SK-N-SH treated with all-trans-retinoic acid at 6 μM for 48 hours (cell line): Measurements from ENCODE around the gene FGF3.

ENCODE experiments used
- OSR1 ChIP-seq: fragments of 250-450 bp; sonication (Bioruptor Pico); IDR thresholded peaks from 2 replicates; pipeline ENCODE4 v1.8.0; 2022; ENCODE audit warnings: moderate library complexity, mild to moderate bottlenecking, inconsistent platforms
- PPARA ChIP-seq: fragments of 250-450 bp; sonication (Bioruptor Pico); IDR thresholded peaks from 2 replicates; pipeline ENCODE4 v1.5.0; 2020; ENCODE audit warnings: mild to moderate bottlenecking, borderline replicate concordance
- ZFP3 ChIP-seq: fragments of 250-450 bp; sonication (Bioruptor Pico); IDR thresholded peaks from 2 replicates; pipeline ENCODE4 v1.5.0; 2020; ENCODE audit warnings: mild to moderate bottlenecking, moderate library complexity
- TF ChIP-seq, protein P1 (sequence below): fragments of 250-450 bp; sonication (Bioruptor Pico); IDR thresholded peaks from 2 replicates; pipeline ENCODE4 v1.8.0; 2020; ENCODE audit warnings: mild to moderate bottlenecking, moderate library complexity, borderline replicate concordance

- TF ChIP-seq ZFP3 (no peak), PPARA (CRISPR knock-in tag) (no peak), OSR1 (CRISPR knock-in tag) (no peak)
- TF ChIP-seq, protein P1, sequence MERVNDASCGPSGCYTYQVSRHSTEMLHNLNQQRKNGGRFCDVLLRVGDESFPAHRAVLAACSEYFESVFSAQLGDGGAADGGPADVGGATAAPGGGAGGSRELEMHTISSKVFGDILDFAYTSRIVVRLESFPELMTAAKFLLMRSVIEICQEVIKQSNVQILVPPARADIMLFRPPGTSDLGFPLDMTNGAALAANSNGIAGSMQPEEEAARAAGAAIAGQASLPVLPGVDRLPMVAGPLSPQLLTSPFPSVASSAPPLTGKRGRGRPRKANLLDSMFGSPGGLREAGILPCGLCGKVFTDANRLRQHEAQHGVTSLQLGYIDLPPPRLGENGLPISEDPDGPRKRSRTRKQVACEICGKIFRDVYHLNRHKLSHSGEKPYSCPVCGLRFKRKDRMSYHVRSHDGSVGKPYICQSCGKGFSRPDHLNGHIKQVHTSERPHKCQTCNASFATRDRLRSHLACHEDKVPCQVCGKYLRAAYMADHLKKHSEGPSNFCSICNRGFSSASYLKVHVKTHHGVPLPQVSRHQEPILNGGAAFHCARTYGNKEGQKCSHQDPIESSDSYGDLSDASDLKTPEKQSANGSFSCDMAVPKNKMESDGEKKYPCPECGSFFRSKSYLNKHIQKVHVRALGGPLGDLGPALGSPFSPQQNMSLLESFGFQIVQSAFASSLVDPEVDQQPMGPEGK (CRISPR knock-in tag): no peak
These were observed 45.4 kb downstream of the FGF3 start for GRCh38 chr11:69773626-69774353.
